GM18519 (cell line): ENCODE results near the gene RALGAPB.

Experiments used
- ATAC-seq: cut with Tn5 transposase; IDR thresholded peaks from one replicate; pipeline ENCODE4 v1.9.1; 2021; ENCODE audit warnings: mild to moderate bottlenecking, moderate library complexity; ENCODE audit not compliant: unreplicated experiment, low FRiP score

RALGAPB gene

DNA sequence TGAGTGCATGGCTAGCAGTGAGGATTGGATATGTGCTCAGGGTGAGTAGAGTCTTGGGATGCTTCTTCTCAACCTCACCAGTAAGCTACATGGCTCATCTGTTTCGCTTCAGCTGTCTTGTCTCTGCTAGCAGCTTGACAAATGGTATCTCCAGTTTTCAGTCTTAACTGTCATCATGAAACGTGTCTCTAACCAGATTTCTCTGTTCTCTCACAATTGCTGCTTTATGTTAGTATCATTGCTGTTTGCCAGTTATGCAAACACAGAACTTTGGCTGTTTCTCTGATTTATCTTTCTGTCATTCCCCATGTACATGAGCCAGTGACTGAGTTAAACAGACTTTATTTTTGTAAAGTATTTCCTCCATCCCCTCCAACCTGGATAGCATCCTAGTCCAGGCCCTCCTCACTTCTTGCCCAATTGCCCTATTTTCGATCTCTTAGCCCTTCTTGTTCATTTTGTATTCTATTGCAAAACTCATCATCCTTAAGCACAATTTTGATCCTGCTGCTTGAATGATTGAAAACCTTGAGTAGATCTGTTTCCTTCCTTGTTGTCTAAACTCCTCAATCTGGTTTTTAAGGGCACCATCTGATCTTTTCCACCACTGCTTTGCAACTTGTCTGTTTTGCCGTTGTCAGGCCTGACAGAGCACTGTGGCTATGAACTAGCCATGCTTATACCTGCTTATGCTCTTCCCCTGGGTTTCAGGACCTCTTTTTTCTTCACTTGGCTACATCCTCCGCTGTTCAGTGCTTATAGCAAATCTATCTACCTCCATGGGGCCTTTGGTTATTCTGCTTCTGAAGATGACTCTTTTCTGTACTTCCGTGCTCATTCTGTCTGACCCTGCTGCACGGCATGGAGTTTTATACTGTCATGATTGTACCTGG, 70.6 kb downstream of the RALGAPB start:
- no peak for ATAC-seq

DNA sequence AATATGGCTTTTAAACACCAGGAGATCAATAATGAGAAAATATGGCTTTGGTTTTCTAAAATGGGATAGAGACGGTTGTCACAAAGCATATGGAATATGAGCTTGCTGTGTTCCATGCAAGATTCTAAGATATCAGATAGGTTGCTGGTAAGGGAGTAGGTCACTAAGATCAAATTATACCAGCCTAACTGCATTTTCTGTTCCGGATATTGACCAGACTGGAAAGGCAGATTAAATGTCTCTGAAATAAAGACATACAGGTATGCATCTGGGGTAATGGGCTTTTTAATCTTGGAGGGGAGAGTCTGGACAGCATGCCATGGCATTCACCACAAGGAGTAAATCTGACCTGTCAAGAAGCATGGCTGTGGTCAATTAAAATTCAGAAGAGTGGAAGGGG, 73.1 kb downstream of the RALGAPB start:
- no peak for ATAC-seq

DNA sequence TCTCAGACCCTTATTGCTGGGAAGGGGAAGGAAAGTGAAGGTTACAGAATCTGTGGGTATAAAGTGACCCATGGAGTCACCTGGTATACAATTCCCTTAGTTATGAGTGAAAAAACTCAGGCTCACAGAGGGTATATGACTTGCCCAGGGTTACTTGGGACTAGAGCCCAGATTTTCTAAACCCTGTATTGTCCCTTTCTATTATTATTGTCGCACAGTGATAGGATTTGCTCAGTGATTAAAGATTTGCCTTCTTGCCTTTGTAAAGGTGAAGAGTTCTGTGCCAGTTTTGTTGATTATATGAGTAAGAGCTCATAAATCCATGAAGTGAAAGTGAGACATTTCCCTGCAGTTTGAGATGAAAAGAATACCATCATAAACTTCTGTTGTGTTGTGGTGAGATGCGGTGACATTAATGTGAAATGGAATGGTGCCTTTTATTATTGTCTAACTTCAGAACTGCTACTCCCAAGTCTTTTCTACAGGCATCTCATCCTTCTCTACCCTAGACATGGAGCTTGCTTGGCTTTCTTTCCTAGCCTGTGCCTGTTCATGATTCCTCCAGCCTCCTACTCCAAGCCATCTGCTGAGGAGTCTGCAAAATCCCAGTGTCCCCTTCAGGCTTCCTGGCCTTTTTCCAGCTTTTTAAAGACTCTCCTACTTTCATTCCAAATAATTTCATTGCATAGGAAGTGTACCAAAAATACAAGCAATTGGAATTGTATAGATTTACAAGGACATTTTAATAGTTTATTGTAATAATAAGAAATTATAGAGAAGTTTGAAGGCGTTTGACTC, 74.8 kb downstream of the RALGAPB start:
- ATAC-seq: no peak

DNA sequence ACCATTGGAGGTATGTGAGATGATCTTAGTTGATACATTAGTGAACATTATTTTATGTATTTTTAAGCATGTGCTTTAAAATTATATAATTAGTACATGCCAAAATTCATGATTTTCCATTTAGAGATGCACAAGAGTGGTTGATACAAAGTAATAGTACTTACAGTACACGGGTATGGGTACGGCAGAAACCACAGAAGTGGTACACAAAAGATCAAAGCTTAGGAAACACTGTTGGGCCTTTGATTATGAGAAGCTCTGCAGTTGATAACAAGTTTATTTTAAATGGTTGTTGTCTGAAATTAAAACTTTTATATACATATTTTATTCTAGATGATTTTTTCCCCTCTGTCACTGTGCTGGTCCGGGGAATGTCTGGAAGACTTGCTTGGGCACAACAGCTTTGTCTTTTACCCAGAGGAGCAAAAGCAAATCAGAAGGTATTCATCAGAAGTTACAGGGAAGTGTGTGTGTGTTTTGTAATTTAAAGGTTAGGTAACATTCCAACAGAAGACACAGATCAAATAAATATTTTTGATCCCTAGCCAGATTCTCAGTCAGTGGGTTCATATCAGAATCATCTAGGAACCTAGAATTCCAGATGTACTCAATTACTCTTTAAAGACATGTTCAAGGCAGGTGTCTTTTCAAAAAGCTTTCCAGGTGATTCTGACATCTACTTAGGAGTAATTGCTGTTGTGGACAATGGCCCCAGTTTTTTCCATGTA, 75.9 kb downstream of the RALGAPB start:
- ATAC-seq: no peak

DNA sequence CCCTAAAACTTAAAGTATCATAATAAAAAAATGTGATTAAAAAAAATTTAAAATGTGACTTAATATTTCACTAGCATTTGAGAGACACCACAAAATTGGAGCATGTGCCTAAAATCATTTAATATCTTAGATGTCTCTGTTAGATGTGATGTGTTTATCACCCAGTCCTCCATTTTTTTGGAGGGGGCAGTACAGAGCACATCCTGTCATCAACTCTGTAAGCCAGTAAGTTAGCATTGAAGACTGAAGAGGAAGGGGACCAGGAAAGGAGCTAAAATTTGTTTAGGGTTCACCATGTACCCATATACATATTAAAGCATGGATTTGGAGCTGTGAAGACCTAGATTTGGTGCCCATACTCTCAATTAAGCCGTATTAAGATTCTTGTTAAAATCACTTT, 77.6 kb downstream of the RALGAPB start:
- ATAC-seq: no peak

DNA sequence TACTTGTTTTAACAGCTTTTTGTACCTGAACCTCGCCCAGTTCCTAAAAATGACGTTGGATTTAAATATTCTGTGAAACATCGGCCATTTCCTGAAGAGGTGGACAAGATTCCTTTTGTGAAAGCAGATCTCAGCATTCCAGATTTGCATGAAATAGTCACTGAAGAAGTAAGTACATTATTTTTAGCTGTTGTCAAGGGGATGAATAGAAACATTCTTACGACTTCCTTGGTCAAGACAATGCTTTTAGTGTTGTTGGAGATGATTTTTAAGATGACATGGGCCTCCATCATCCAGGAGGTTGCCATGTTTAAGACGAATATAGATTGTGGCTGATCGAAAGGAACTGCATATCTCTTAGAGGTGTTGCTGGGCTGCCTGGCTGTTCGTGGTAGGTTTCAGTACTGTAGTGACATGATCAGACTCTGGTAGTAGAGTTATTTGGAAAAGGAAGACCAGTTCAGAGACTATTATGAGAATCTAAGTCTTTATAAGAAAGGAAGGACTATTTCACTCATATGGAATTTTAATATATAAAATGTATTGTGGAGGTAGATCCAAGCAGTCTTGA, 78.5 kb downstream of the RALGAPB start:
- ATAC-seq: no peak

DNA sequence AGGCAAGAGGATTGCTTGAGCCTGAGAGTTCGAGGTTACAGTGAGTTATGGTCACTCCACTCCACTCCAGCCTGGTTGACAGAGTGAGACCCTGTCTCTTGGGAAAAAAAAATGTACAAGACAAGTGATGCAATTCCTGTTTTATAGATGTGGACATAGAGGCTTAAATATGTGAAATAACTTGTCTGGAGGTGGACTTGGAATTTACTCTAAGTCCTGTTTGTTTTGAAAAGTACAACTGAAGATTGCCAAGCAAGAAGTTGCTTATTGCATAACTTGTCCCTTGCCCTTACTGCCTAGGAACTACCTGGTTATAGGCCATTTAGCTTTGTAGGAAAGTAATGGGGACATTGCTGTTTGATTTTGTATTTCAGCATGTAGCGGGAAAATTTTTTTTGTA, 82.3 kb downstream of the RALGAPB start:
- no peak for ATAC-seq

DNA sequence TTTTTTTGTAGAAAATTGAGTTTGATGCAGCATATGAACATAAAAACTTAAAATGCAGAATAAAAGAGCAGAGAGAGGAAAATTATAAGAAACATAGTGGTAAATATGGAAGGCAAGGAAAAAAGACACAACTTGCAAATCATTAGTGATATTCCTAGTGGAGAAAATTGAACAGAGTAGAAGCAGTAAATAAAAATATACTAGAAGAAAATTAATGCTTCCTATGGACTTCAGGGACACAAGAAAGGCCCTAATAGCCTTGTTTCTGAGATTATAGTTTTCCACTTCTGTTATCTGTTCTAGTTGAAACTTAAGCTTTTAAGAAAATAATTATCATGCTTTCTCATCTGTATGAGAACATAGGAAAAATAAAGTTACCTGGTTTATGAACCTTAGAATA, 82.8 kb downstream of the RALGAPB start:
- ATAC-seq: no peak

DNA sequence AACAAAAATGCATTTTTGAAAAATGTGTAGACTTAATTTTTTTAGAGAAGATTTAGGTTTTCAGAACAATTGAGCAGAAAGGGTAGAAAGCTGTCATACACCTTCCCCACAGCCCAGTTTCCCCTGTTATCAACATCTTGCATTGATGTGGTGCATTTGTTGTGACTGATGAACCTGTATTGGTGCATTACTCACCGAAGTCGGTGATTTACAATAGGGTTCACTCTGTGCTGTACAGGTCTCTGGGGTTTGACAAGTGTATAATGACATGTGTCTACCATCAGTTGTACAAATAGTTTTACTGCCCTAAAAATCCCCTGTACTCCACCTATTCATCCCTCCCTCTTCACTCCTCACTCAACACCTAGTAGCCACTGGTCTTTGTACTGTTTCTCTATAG, 84.5 kb downstream of the RALGAPB start:
- ATAC-seq: no peak

DNA sequence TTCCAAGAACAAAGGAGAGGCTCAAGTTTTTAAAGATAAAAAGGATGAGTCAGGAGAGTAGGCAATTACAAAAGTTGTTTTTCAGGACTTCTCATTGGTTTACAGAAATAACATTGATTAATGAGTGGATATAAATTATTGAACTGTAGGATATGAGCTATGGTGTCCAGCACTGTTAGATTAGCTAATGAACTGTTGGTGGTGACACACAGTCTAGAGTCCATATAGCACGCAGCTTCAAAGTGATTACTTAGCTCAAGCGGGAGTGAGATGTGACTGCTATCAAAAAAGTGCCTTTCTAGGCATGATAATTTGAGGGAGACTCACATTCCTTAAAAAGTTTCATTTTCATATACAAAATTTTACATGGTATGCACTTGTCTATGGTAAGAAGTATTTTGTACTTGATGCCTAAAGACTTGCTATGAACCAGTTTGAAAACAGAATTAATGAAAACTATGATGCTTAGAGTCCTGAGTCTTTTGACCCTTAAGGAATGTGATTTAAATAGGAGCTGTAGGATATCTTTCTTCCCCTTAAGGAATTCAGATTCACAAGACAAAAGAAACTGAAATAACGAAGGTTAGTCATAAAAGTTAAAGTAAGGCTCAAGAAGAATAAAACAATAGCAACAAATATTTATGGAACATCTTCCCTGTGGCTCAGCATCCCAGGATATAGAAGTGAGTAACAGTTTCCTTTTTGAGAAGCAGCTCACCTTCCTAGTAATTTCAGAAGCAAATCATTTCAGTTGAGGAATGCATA, 86.1 kb downstream of the RALGAPB start:
- ATAC-seq: no peak

DNA sequence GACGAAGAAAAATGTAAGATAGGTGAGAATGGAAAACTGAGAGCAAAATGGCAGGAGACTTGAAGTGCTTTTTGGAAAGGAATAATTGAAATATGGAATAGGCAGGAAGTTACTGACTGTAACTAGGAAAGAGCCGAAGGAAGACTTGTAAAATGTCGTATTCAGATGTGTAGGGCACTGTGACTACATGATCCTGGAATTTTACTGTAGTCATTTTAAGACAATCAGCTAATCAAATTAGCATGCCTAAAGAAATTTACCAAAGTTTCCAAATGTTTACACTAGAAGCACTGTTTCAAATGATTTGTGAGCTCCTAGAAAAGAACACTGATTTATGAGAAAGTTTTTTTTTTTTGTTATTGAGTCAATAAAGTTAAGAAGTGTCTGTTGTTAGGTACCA, 87.1 kb downstream of the RALGAPB start:
- ATAC-seq: no peak

DNA sequence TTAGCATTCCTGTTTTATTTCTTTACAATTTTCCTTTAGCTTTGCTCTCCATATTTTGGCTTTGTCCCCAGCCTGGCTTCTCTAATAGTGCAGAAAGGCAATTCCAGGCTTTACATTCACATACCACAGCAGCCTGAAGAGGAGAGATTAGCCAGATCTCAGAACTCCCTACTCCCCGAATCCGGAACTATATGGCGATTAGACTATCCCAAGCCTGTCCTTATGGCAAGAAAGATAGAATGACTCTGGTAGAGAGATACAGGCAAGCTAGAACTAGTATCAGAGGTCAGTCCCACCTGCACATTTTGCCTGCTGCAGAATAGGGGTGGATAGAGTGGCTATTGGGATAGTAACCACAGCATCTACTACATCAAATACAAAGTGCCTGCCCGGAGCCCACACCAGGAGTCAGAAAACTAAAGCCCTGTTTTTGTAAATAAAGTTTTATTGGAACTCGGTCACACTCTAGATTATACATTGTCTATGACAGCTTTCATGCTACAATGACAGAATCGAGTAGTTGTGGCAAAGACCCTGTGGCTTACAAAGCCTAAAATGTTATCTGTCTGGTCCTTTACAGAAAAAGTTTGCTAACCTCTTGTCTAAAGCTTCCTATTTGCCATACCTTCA, 91.3 kb downstream of the RALGAPB start:
- no peak for ATAC-seq

DNA sequence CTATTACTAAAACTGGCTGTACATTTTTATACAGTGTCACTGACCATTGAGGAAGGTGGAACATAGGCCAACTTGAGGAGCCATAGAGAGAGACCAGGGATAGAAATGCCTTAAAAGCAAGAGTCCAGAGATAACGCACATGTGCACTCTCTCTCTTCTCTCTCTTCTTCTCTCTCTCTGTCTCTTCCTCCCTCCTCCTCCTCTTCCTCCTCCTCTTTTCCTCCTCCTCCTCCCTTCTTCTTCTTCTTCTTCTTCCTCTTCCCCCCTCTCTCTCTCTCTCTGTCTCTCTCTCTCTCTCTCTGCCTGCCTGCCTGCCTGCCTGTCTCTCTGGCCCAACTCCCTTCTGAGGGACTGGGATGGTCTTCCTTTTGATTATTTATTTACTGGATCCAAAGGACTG, 92.0 kb downstream of the RALGAPB start:
- no peak for ATAC-seq

DNA sequence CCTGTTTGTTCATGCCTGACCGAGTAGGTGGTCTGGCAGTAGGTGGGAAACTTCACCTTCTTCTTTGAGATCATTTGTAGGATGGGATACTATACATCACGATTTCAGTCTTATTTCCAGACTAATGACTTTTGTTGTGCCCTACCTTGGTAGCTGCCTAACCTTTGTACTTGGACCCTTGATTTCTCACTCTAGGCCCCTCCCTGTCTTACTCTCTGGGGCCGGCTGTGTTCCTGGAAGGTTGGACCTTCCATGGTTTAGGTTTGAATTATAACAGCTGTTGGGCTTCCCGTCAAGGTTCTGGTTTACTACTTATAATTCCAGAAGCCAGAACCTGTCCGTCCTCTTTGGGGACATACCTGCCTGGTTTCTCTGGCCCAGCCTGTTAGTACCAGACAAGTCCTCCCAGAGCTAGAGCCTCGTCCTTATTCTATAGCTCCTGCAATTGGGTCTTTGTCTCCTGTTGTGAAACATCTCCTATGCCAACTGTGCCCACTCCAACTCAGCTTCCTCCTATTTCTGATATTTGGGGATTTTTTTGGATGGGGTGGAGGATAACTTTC, 93.5 kb downstream of the RALGAPB start:
- no peak for ATAC-seq

DNA sequence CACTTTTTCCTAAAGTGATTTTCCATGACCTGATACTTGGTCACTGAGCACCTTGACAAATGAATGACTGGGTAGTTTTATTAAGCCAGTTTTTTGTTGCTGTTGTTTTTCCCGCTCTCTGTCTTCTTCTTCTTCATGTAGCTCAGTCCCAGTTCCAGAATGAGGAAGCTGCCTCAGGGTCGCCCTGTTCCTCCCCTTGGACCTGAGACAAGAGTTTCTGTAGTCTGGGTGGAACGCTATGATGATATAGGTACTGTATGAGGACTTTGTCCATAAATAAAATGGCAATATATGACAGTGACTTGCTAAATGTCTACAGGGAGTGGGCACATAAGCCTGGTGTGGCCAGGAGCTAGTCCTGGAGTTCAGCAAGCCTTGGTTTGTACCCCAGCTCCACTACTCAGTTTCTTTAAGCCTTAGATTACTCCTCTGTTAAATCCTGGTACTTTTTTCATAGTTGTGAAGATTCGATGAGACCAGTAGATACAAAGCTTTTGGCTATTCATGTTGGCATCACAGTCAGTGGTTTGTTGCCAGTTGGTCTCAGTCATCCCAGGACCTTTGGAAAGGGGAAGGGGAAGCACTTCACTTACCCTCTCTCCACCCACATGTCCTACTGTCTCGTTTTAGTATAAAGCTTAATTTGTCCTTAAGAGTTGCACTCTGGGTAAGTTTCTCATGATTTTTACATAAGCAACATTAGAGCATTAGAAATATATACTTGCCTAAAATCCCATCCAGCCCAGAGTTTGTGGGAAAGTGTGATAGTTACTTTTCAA, 97.3 kb downstream of the RALGAPB start:
- ATAC-seq: no peak

DNA sequence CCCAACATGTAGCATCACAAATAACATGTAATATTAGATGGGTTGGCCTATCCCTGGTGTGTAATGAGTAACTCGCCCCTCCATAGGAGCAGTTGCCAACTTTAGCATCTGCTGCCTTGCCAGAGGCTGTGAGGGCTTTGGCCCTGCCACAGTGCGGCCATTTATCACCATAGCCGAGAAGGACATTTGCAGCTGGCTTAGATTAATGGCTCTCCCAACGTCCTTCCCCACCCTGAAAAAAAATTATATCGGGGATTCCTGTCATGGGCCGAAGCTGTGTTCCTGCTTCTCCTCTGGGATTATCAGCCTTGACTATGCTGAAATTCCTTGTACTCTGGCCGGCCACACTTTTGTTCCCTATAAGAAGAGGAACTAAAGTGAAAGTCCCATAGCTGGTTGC, 100.8 kb downstream of the RALGAPB start:
- ATAC-seq: no peak

DNA sequence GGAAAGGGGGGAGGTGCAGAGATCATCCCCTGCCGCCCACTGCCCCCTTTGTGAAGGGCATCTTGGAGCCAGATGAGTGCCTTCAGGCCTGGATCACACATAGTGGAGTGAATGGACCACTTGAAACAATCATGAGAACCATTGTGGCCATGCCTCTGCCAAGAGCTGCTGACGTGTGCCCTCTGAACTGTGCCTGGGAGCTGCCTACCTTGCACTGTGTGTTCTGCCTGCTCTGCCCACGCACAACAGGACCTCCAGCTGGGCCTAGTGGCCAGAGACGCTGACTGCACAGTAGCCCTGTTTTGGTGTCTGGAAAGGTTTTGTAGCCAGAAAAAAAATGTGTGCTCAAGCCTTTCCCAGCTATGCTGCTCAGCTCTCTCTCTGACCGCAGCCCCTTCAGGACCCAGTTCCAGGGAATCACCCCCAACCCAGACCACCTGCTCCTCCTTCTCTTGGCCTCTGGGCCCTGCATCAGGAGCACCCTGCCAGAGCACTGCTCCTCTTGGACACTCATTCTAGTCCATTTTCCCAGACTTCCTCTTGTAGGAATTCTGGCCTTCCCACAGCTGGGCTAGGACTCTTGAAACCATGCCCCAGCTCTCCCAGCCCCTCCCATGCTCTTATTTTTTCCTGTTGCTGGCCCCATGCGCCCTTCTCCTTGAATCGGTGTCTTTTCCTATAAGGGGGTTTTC, 106.7 kb downstream of the RALGAPB start:
- no peak for ATAC-seq

DNA sequence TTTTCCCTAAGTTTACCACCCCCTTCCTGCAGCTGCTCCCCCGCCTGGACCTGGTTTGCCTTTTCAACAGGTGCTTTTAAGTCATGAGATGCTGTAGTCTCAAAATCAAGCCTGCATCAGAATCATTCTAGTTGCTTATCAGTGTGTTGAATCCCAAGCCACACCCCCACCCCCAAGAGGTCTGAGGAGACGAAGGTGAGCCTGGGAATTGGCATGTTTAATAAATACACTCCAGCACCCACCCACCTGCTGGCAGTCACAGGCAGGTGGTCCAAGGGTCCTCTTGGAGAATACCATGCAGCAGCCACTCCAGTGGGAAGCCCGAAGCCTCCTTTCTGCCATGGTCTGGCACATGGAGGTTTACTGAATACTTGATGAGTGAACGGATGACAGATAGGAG, 107.3 kb downstream of the RALGAPB start:
- no peak for ATAC-seq
